ENCODE data around the gene CEND1.

GRCh38 chr11:782264-783174 is 7.4 kb downstream of the CEND1 start:
- TF ChIP-seq, protein P1, sequence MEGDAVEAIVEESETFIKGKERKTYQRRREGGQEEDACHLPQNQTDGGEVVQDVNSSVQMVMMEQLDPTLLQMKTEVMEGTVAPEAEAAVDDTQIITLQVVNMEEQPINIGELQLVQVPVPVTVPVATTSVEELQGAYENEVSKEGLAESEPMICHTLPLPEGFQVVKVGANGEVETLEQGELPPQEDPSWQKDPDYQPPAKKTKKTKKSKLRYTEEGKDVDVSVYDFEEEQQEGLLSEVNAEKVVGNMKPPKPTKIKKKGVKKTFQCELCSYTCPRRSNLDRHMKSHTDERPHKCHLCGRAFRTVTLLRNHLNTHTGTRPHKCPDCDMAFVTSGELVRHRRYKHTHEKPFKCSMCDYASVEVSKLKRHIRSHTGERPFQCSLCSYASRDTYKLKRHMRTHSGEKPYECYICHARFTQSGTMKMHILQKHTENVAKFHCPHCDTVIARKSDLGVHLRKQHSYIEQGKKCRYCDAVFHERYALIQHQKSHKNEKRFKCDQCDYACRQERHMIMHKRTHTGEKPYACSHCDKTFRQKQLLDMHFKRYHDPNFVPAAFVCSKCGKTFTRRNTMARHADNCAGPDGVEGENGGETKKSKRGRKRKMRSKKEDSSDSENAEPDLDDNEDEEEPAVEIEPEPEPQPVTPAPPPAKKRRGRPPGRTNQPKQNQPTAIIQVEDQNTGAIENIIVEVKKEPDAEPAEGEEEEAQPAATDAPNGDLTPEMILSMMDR (IDR thresholded peaks at IDR 0.05; ENCODE audit: poor library complexity, severe bottlenecking): no peak
- TF ChIP-seq POLR2AphosphoS5 (IDR thresholded peaks at IDR 0.05): no peak
- no peak for TF ChIP-seq RAD21 (conservative IDR thresholded peaks at IDR 0.05)
- TF ChIP-seq MXI1 (conservative IDR thresholded peaks at IDR 0.05; ENCODE audit: poor library complexity, severe bottlenecking): no peak
- no peak for TF ChIP-seq EP300 (conservative IDR thresholded peaks at IDR 0.05; ENCODE audit: poor library complexity, severe bottlenecking)
- TF ChIP-seq, protein P2, sequence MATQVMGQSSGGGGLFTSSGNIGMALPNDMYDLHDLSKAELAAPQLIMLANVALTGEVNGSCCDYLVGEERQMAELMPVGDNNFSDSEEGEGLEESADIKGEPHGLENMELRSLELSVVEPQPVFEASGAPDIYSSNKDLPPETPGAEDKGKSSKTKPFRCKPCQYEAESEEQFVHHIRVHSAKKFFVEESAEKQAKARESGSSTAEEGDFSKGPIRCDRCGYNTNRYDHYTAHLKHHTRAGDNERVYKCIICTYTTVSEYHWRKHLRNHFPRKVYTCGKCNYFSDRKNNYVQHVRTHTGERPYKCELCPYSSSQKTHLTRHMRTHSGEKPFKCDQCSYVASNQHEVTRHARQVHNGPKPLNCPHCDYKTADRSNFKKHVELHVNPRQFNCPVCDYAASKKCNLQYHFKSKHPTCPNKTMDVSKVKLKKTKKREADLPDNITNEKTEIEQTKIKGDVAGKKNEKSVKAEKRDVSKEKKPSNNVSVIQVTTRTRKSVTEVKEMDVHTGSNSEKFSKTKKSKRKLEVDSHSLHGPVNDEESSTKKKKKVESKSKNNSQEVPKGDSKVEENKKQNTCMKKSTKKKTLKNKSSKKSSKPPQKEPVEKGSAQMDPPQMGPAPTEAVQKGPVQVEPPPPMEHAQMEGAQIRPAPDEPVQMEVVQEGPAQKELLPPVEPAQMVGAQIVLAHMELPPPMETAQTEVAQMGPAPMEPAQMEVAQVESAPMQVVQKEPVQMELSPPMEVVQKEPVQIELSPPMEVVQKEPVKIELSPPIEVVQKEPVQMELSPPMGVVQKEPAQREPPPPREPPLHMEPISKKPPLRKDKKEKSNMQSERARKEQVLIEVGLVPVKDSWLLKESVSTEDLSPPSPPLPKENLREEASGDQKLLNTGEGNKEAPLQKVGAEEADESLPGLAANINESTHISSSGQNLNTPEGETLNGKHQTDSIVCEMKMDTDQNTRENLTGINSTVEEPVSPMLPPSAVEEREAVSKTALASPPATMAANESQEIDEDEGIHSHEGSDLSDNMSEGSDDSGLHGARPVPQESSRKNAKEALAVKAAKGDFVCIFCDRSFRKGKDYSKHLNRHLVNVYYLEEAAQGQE (IDR thresholded peaks at IDR 0.05; ENCODE audit: borderline replicate concordance): no peak
